Measurements from ENCODE around the gene ITGA5. TPM values are rescaled to one million over a fixed set of nuclear protein-coding genes. Genes with fewer than 3 reads are reported as not detected.

Gene ITGA5
- total RNA-seq, 4 donors from 2014 or later = 21.2 to 75.9 (median 29.4) TPM

DNA sequence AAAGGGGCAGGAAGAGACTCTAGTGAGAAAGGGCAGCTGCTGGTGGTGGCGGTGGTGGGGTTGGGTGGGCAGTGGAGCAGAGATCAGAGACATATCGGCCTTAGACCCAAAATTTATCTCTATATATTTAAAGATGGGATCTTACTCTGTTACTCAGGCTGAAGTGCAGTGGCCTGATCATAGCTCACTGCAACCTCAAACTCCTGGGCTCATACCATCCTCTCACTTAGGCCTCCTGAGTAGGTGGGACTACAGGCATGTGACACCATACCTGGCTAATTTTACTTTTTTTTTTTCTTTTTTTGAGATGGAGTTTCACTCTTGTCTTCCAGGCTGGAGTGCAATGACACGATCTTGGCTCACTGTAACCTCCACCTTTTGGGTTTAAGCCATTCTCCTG is 18.6 kb upstream of the ITGA5 start:
- WGBS, 2 donors = 85 to 89% methylated on average over 3 of the region's 3 CpGs

GRCh38 chr12:54437243-54437642 is 18.2 kb upstream of the ITGA5 start:
- H3K4me3 ChIP-seq (ENCODE audit: low read depth, poor library complexity, severe bottlenecking) = no peak overlapping the region
- no peak for TF ChIP-seq POLR2A (IDR thresholded peaks at IDR 0.05)
- no peak for TF ChIP-seq CTCF (IDR thresholded peaks at IDR 0.05)
- intact Hi-C loops (cut with DNase I; ENCODE audit: low total_unique reads) = no loop called here
- no peak for DNase-seq (ENCODE audit: low spot score in 2 of 2)

More for the DNA sequence above, 18.6 kb upstream of the ITGA5 start:
- no peak for DNase-seq (ENCODE audit: low spot score in 2 of 2)
- TF ChIP-seq CTCF (IDR thresholded peaks at IDR 0.05) (no peak), POLR2A (IDR thresholded peaks at IDR 0.05) (no peak)
- intact Hi-C loops (cut with DNase I; ENCODE audit: low total_unique reads) = no loop called here
- no peak overlapping the region for H3K4me3 ChIP-seq (ENCODE audit: low read depth, poor library complexity, severe bottlenecking)

DNA sequence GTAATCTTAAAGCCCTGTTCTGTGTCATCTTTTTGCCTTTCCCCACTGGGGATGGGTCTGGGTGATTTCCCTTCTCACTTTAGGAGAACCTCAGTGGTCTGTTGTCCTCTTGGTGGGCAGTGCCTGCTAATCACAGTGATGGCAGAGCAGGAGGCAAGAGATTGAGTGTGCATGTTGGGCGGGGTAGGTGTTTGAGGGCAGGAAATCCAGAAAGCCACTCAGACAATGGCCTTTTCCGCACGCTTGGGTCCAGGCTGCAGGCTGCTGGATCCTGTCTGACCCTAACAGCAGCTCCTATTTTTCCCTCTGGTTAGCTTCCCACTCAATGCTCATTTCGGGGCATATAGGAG is 13.7 kb upstream of the ITGA5 start:
- 81 to 83% methylated on average over 4 of the region's 4 CpGs for WGBS, 2 donors
- no peak overlapping the region for H3K4me3 ChIP-seq (ENCODE audit: low read depth, poor library complexity, severe bottlenecking)
- TF ChIP-seq CTCF (IDR thresholded peaks at IDR 0.05) = no peak
- no peak for TF ChIP-seq POLR2A (IDR thresholded peaks at IDR 0.05)
- no peak for DNase-seq (ENCODE audit: low spot score in 2 of 2)
- intact Hi-C loops (cut with DNase I; ENCODE audit: low total_unique reads) = no loop called here

- no peak overlapping the region for H3K4me3 ChIP-seq (ENCODE audit: low read depth, poor library complexity, severe bottlenecking)
- peak; percentile 71 to 94 for DNase-seq (ENCODE audit: low spot score in 2 of 2)
- intact Hi-C loops (cut with DNase I; ENCODE audit: low total_unique reads) = no loop called here
- TF ChIP-seq POLR2A (IDR thresholded peaks at IDR 0.05) (no peak), CTCF (IDR thresholded peaks at IDR 0.05) (no peak)
- WGBS, 2 donors = 15 to 16% methylated on average over 9 of the region's 9 CpGs
These were observed 13.1 kb upstream of the ITGA5 start for GRCh38 chr12:54431911-54432814.

- no peak overlapping the region for H3K4me3 ChIP-seq (ENCODE audit: low read depth, poor library complexity, severe bottlenecking)
- no peak for DNase-seq (ENCODE audit: low spot score in 2 of 2)
- WGBS, 2 donors = 93 to 94% methylated on average over 5 of the region's 5 CpGs
- intact Hi-C loops (cut with DNase I; ENCODE audit: low total_unique reads) = no loop called here
- TF ChIP-seq CTCF (IDR thresholded peaks at IDR 0.05) (no peak), POLR2A (IDR thresholded peaks at IDR 0.05) (no peak)
These were observed 11.5 kb upstream of the ITGA5 start for GRCh38 chr12:54430471-54431069.
